Stomach (tissue), 9 donors: ENCODE results near the gene PMF1. TPM values are rescaled to one million over a fixed set of nuclear protein-coding genes. Genes with fewer than 3 reads are reported as not detected.

Experiments used
- DNase-seq, 2 donors: peaks; one replicate each; pipeline versions ENCODE4 v3.0.0 to v3.0.0-alpha.2; 2013 to 2019
- H3K27ac ChIP-seq, 5 donors: fragments of 200-600 bp in 4 of 5; sonication (generic) in 4 of 5; one replicate each; pipeline ENCODE4 v1.5.1; 2013 to 2019; ENCODE audit warnings: mild to moderate bottlenecking in 1 of 5, moderate library complexity in 1 of 5
- H3K27me3 ChIP-seq, 3 donors: fragments of 200-600 bp; sonication (generic); one replicate each; pipeline ENCODE4 v1.5.1; 2017 to 2019; ENCODE audit warnings: mixed run types in 1 of 3
- H3K36me3 ChIP-seq, 4 donors: fragments of 200-600 bp; sonication (generic); 1 replicate in 3 of 4; 2 replicates in 1 of 4; pipeline ENCODE4 v1.5.1; 2016 to 2019
- H3K4me1 ChIP-seq, 4 donors: fragments of 200-600 bp; sonication (generic); one replicate each; pipeline ENCODE4 v1.5.1; 2016 to 2019
- H3K4me3 ChIP-seq, 4 donors: fragments of 200-600 bp; sonication (generic) in 3 of 4; one replicate each; pipeline ENCODE4 v1.5.1; 2016 to 2019; ENCODE audit warnings: mild to moderate bottlenecking in 1 of 4
- H3K9me3 ChIP-seq, 4 donors: fragments of 200-600 bp; sonication (generic); one replicate each; pipeline ENCODE4 v1.5.1; 2016 to 2019
- EP300 ChIP-seq: sonication (generic); formaldehyde crosslinking; IDR thresholded peaks from one replicate; pipeline ENCODE4 v1.6.1; 2017; ENCODE audit warnings: antibody characterized with exemption
- POLR2A ChIP-seq, 4 donors: fragments of 450-650 bp; IDR thresholded peaks; one replicate each; pipeline ENCODE4 v1.6.1; 2016; ENCODE audit warnings: antibody characterized with exemption in 4 of 4, control low read depth in 2 of 4, mild to moderate bottlenecking in 1 of 4, moderate library complexity in 1 of 4
- POLR2AphosphoS5 ChIP-seq, 3 donors: sonication (generic); formaldehyde crosslinking; IDR thresholded peaks; one replicate each; pipeline ENCODE4 v1.6.1; 2016; ENCODE audit warnings: antibody characterized with exemption in 3 of 3
- WGBS, 5 donors: extraction: QIAGEN DNeasy Blood & Tissue Kit in 3 of 5; methylation state at CpG; one replicate each; pipeline versions ENCODE4 v1.1.5 to v1.1.7; 2013 to 2018; 5-methylcytosine and 5-hydroxymethylcytosine counted together
- intact Hi-C: fragments of 100-400 bp; cut with DNase I; formaldehyde crosslinking; loops from one replicate; pipeline ENCODE4 v1.15.1; 2023; ENCODE audit warnings: low total_unique reads
- polyA plus RNA-seq, 3 donors: library from polyadenylated mRNA; stranded (reverse); fragments of 200-250 nt; gene quantifications; one replicate each; pipeline ENCODE4 v1.2.3, GENCODE V29; 2013
- total RNA-seq, 5 donors: library from RNA; depleted of rRNA; stranded (reverse); fragments of >200 nt; gene quantifications; one replicate each; pipeline versions ENCODE4 v1.1.0 to v1.2.3, GENCODE V29; 2014 to 2016
- TF ChIP-seq, protein P1 (sequence below), 7 experiments: fragments of 450-650 bp in 4 of 7; fragments of 200-600 bp in 3 of 7; sonication (generic) in 3 of 7; IDR thresholded peaks; one replicate each; pipeline ENCODE4 v1.5.1; 2016 to 2019; ENCODE audit warnings: antibody characterized with exemption in 7 of 7, control low read depth in 2 of 7, mild to moderate bottlenecking in 1 of 7
- donor health status: healthy with polysubstance abuse.
- donor health status: Bipolar disorder and iron deficiency.
- donor health status: healthy.

PMF1 gene
- total and polyA plus RNA-seq, 8 donors = 5.3 to 73.5 (median 44.0) TPM

DNA sequence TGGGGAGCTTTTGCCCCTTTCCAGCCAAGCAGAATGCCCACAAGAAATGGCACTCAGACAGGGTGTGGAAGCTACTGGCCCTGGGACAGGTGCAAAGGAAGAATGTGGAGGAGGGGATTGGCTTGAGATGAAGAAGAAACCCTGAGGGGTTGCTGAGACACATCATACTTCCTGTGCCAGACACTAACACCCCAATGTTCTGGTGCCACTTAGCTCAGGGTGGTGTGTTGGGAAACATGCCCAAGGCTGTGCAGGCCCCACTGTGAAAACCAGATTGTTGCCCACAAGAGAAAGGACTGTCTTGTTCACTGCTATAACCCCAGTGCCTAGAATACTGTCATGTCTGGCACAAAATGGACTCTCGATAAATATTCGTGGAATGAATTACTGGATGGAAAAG is 44.9 kb downstream of the PMF1 start:
- no peaks in the 10 kb centered on the region for H3K4me1 ChIP-seq
- H3K4me3 ChIP-seq = no peak overlapping the region
- no peak for TF ChIP-seq POLR2AphosphoS5 (IDR thresholded peaks at IDR 0.05)
- TF ChIP-seq, protein P1, sequence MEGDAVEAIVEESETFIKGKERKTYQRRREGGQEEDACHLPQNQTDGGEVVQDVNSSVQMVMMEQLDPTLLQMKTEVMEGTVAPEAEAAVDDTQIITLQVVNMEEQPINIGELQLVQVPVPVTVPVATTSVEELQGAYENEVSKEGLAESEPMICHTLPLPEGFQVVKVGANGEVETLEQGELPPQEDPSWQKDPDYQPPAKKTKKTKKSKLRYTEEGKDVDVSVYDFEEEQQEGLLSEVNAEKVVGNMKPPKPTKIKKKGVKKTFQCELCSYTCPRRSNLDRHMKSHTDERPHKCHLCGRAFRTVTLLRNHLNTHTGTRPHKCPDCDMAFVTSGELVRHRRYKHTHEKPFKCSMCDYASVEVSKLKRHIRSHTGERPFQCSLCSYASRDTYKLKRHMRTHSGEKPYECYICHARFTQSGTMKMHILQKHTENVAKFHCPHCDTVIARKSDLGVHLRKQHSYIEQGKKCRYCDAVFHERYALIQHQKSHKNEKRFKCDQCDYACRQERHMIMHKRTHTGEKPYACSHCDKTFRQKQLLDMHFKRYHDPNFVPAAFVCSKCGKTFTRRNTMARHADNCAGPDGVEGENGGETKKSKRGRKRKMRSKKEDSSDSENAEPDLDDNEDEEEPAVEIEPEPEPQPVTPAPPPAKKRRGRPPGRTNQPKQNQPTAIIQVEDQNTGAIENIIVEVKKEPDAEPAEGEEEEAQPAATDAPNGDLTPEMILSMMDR (IDR thresholded peaks at IDR 0.05) = no peak
- TF ChIP-seq POLR2A (IDR thresholded peaks at IDR 0.05) = no peak
- TF ChIP-seq EP300 = no peak
- no peak overlapping the region for H3K27ac ChIP-seq
- no peaks in the 10 kb centered on the region for H3K27me3 ChIP-seq
- peaks cover 74 to 100% (median 100%) of the 10 kb centered on the region in 4 donors for H3K36me3 ChIP-seq
- WGBS, 5 donors = 70 to 95% (median 92%) methylated on average over 2 of the region's 2 CpGs
- DNase-seq = no peak
- no peaks in the 10 kb centered on the region for H3K9me3 ChIP-seq
- intact Hi-C loops = no loop called here

DNA sequence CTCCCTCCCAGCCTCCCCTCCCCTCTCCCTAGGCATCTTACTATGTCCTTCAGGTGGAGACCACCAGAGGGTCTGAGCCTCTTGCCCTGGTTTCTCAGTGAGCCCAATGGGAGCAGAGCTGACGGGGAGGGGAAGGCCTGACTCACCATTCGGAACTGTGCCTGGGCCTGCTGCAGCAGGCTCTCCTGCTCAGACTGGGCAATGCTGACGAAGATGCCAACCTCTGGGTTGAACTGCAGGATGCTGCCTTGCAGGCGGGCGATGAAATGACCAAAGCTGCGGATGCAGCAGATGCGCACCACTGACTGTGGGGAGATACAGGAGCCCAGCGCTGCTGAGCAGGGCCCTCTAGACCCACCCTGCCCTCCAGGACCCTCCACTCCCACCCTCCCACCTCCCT is 46.1 kb downstream of the PMF1 start:
- H3K27ac ChIP-seq = no peak overlapping the region
- peaks cover 74 to 100% (median 100%) of the 10 kb centered on the region in 4 donors for H3K36me3 ChIP-seq
- intact Hi-C loops = no loop called here
- TF ChIP-seq, protein P1 (IDR thresholded peaks at IDR 0.05) = no peak
- TF ChIP-seq POLR2A (IDR thresholded peaks at IDR 0.05) = no peak
- TF ChIP-seq POLR2AphosphoS5 (IDR thresholded peaks at IDR 0.05) = no peak
- no peak for TF ChIP-seq EP300
- no peaks in the 10 kb centered on the region for H3K4me1 ChIP-seq
- DNase-seq = no peak
- no peaks in the 10 kb centered on the region for H3K9me3 ChIP-seq
- 94 to 97% (median 95%) methylated on average over 3 to 8 of the region's 8 CpGs for WGBS, 5 donors
- no peaks in the 10 kb centered on the region for H3K27me3 ChIP-seq
- no peak overlapping the region for H3K4me3 ChIP-seq

DNA sequence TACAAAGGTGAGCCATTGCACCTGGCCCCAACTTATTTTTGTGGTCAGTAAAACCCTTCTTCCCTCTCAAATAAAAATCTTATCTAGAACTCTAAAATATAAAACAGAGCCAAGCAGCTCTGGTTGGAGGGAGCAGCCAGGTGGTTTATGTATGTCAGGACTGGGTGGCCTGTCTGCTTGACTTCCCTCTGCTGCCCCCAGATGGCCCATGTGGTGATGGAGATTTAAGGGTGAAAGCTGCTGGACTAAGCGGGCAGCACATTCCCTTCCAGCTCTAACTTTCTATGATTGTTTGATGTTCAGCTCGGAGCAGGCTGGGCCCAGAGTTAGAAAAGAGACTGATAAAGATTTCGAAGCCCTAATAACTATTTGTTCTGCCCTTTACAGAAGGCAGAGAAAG is 47.0 kb downstream of the PMF1 start:
- H3K27me3 ChIP-seq = no peaks in the 10 kb centered on the region
- TF ChIP-seq EP300 (no peak), POLR2A (IDR thresholded peaks at IDR 0.05) (no peak), POLR2AphosphoS5 (IDR thresholded peaks at IDR 0.05) (no peak)
- TF ChIP-seq, protein P1 (IDR thresholded peaks at IDR 0.05) = no peak
- H3K9me3 ChIP-seq = no peaks in the 10 kb centered on the region
- H3K4me3 ChIP-seq = no peak overlapping the region
- WGBS, 5 donors = 64 to 72% (median 65%) methylated on average over 3 of the region's 3 CpGs
- H3K27ac ChIP-seq = no peak overlapping the region
- H3K36me3 ChIP-seq = peaks cover 75 to 100% (median 100%) of the 10 kb centered on the region in 4 donors
- peak in 1 of 2 donors; percentile 43 for DNase-seq
- H3K4me1 ChIP-seq = no peaks in the 10 kb centered on the region
- intact Hi-C loops = no loop called here

DNA sequence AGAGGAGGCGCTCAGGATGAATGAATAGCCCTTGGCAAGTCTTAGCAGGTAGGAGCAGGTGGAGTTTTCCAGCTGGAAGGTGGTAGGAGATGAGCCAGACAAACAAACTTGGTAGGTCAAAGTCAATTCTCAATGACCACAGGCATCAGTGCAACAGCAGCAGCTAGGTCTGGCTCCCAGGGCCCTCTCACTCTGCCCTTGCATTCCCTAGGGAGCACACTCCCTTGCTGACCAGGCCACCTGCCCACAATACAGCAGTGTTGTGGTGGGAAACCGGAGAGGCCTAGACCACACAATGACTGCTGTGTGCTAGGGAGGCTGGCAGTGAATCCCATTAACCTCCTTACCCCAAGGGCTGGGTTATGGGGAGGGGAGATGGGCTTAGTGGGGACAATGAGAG is 48.1 kb downstream of the PMF1 start:
- H3K9me3 ChIP-seq = no peaks in the 10 kb centered on the region
- H3K4me1 ChIP-seq = no peaks in the 10 kb centered on the region
- H3K27ac ChIP-seq = no peak overlapping the region
- H3K27me3 ChIP-seq = no peaks in the 10 kb centered on the region
- no peak overlapping the region for H3K4me3 ChIP-seq
- intact Hi-C loops = no loop called here
- no peak for TF ChIP-seq POLR2AphosphoS5 (IDR thresholded peaks at IDR 0.05)
- TF ChIP-seq POLR2A (IDR thresholded peaks at IDR 0.05) = no peak
- TF ChIP-seq EP300 = no peak
- TF ChIP-seq, protein P1 (IDR thresholded peaks at IDR 0.05) = no peak
- no peak for DNase-seq
- peaks cover 83 to 100% (median 100%) of the 10 kb centered on the region in 4 donors for H3K36me3 ChIP-seq
- 90 to 96% (median 93%) methylated on average over 2 of the region's 2 CpGs for WGBS, 5 donors
